Uterus (tissue), 2 donors: ENCODE measurements around the gene KRTAP5-1.

Experiments
- CTCF ChIP-seq, 4 experiments: fragments of 200-600 bp in 2 of 4; fragments of 450-650 bp in 2 of 4; sonication (generic) in 2 of 4; IDR thresholded peaks; one replicate each; pipeline ENCODE4 v1.5.1; 2016 to 2019; ENCODE audit warnings: antibody characterized with exemption in 4 of 4, mild to moderate bottlenecking in 2 of 4, moderate library complexity in 1 of 4
- POLR2A ChIP-seq, 2 donors: fragments of 450-650 bp; IDR thresholded peaks; one replicate each; pipeline ENCODE4 v1.6.1; 2016; ENCODE audit warnings: antibody characterized with exemption in 2 of 2, mild to moderate bottlenecking in 1 of 2, moderate library complexity in 1 of 2

DNA sequence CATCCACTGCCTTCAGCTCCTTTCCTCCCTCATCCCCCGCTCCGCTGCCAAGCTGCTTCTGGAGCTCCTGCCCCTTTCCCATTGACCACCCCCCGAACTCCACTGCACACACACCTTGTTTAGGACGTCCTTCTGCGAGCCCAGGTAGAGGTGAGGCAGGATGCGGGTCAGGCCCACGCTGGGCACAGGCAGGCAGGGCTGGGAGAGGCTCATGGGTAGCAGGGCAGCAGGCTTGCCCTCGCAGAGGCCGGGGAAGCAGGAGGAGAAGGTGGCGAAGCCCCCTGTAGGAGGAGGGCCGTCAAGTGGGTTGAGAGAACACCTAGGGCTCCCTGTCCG, 26.3 kb downstream of the KRTAP5-1 start:
- no peak for TF ChIP-seq POLR2A (IDR thresholded peaks at IDR 0.05)
- TF ChIP-seq CTCF (IDR thresholded peaks at IDR 0.05): no peak
